NCI-H1436 (cell line): ENCODE data around the gene CARMIL1.

ENCODE experiments used
- DNase-seq: peaks from one replicate; lab custom pipeline; 2025; lab: John Stamatoyannopoulos, UW

CARMIL1 gene

DNA sequence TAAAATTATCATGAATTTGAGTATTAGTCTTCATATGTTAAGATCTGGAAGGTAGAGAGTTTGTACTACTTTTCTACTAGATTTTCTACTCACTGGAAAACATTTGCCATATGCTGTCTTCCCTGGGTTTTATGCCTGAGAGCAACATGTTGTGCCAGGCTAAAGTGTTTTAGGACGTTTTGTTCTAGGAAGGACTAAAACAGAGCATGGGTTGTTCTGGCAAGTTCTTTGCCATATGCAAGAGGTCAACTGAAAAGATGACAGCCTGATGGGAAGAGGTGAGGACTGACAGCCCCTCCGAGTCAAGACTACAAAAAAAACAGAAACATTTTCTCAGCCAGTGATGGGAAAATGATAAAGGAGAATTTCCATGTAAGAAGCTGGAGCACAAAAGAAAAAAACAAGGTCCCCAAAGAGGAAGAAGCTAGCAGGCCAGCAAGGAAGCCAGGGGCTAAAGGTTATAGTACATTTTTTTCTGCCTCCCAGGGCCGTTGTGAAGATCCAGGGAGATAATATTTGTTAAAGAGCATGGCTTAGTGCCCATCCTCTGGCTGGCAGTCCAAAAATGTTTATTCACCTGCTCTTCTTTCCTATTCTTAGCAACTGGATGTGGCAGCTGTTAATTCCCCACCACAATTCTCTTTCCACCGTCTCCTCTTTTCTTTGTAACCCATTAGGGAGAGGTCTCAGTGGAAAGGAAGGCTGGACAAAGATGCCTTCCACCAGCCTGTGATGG, 380.6 kb downstream of the CARMIL1 start:
- no peak for DNase-seq

DNA sequence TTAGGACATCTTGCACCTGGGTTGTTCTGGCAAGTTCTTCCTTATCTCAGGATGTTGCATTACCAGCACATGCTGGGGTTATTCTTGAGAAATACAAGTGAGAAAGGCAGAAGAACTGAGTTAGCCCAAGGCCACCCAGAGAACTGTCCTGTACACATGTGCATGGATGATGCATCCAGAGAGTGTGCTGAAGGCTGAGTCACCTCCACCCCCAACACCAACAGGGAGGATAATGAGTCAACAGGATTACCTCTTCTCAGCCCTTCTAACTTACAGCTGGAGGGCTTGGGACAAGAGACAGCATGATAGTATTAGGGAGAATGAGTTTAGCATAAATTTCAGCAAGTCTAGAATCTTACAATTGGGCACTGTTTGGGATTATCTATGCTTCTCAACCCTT, 381.3 kb downstream of the CARMIL1 start:
- DNase-seq: no peak

DNA sequence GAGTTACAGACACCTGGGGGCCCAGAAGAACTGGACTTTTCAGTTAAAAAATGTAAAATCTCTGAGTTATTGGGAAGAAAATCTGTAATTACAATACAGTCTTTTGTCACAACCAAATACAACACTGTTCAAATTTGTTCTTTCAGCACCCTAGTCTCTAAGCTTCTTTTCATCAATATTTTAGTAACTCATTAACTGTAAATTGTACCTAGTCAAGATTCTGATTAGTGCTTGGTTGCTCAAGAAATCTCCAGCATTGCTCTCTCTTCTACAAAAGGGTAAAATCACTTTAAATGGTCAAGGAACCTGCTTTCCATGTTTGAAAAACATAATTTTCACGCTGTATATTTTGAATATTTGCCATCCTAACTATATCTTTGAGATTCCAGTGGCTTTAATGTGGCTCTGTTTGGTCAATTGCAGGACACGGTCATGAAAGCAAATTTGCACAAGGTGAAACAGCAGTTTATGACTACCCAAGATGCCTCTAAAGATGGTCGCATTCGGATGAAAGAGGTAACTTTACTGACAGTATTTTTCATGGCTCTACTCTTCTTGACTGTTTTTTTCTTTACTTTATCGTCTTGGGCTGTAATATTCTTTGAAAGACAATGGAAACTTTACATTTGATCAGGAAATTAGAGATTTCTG, 382.1 kb downstream of the CARMIL1 start:
- no peak for DNase-seq

DNA sequence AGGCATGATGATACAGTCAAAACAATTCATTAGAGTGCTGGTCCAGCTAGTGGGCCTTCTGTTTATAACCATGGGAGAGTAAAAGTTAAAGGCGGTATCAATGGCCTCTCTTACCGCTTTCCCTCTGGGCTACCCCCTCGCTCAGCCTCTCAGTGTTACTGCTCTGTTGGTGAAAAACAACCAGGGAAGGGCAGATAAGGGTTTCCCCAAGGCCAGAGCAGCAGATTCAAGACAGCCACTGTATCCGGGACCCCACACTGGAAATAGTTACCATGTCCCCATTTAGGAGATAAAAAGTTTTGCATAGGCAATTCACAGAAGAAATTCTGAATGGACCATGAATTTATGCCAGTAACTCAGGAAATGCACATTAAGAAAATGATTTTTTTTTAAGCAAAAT, 386.3 kb downstream of the CARMIL1 start:
- DNase-seq: no peak

DNA sequence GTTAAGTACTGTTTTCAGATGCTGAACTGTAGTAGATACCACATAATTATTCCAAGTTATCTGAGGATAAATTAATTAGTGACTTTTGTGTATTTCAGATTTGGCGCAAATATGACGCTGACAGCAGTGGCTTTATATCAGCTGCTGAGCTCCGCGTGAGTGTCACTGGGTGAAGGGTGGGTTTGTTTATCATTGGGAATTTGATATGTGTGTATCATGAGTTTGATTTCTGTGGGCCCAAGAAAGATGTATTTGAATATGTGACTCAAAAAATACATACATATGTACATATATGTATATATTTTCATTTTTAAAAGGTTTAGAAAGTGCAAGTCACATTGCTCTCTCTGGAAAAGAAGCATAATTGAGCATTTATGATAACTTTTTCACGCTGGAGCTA, 390.2 kb downstream of the CARMIL1 start:
- no peak for DNase-seq
